Activated naive CD4-positive, alpha-beta T cell treated with anti-CD3 and anti-CD28 coated beads, Interleukin-2, amount 50 U/mL, for 24 hours (primary cell): ENCODE data around the gene PDE9A.

Experiments
- H3K27ac Mint-ChIP-seq: one replicate; pipeline ENCODE4 v1.8.0; 2021; ENCODE audit warnings: mild to moderate bottlenecking, mixed read lengths
- H3K27me3 Mint-ChIP-seq: one replicate; pipeline ENCODE4 v1.8.0; 2021; ENCODE audit warnings: mixed read lengths
- H3K36me3 Mint-ChIP-seq: one replicate; pipeline ENCODE4 v1.8.0; 2021; ENCODE audit warnings: mixed read lengths
- H3K4me1 Mint-ChIP-seq: one replicate; pipeline ENCODE4 v1.8.0; 2021; ENCODE audit warnings: mixed read lengths
- H3K4me3 Mint-ChIP-seq: one replicate; pipeline ENCODE4 v1.8.0; 2021; ENCODE audit warnings: mild to moderate bottlenecking, mixed read lengths
- H3K9me3 Mint-ChIP-seq: one replicate; pipeline ENCODE4 v1.8.0; 2021; ENCODE audit warnings: mixed read lengths

PDE9A gene

DNA sequence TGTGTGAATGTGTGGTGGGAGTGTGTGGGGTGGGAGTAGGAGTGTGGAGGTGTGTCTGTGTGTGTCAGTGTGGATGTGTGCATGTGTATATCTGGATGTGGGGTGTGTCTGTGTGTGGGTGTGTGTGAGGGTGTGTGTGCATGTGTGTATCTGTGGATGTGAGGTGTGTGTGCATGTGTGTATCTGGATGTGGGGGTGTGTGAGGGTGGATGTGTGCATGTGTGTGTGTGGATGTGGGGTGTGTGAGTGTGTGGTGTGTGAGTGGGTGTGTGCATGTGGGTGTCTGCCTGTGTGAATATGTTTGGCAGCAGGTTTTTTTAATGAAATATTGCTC is 106.1 kb downstream of the PDE9A start:
- no peaks in the 10 kb centered on the region for H3K9me3 Mint-ChIP-seq
- no peaks in the 10 kb centered on the region for H3K4me1 Mint-ChIP-seq
- H3K27me3 Mint-ChIP-seq, result no peaks in the 10 kb centered on the region
- H3K27ac Mint-ChIP-seq, result no peak overlapping the region
- no peak overlapping the region for H3K4me3 Mint-ChIP-seq
- no peaks in the 10 kb centered on the region for H3K36me3 Mint-ChIP-seq

DNA sequence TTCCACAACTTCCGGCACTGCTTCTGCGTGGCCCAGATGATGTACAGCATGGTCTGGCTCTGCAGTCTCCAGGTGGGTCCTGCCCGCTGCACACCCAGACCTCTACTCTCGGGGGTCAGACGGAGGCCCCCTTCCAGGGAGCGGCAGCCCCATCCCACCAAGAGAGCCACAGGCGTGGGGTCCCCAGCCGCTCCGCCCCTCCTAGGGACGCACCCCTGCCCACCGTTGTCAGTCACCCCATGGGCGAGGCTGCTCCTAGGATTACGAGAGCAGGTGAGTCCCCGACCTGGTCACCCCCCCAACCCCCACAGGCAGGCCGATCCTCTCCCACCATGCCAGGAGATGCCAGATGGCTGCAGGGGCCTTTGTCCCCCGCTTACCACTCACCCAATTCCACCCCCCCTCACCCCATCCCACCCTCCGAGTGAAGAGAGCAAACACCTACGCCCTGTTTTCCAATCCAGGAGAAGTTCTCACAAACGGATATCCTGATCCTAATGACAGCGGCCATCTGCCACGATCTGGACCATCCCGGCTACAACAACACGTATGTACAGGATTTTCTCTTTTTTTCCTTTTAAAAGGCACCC is 107.0 kb downstream of the PDE9A start:
- Mint-ChIP-seq H3K9me3 (no peaks in the 10 kb centered on the region), H3K4me1 (no peaks in the 10 kb centered on the region), H3K27ac (no peak overlapping the region), H3K4me3 (no peak overlapping the region), H3K36me3 (no peaks in the 10 kb centered on the region), H3K27me3 (no peaks in the 10 kb centered on the region)

DNA sequence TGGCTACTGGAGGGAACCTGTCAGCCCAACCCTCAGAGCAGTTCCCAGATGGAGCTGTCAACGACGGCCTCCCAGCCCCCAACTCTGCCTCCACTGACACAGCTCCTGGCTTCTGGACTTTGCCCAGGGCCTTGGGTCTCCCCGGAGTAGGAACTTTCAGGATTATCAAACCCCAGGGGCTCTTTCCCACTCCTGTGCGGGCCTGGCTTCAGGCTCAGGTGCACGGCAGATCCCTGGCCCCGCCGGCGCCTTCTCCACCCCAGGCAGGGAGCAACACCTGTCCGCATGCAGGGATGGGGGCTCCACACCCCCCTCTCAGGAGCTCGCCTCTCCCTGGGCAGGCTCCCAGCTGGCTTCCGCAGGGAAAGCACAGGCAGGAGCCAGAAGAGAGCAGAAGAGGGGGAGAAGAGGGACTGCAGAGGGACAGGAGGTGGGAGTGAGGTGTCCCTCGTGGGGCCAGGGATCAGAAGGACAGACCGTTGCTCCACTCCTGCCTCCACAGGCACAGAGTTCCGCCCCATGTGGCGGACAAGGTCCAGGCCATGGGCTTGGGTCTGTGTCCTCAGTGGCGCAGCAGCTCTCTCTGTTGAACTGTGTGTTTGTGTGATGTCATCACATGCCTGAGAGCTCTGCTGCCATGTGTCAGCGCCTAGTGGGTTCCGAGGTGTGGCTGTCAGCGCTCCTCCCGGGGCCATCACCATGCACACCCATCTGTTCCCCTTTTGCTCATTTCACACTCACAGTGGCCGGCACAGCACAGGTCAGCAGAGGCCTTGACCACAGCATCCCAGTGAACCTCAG is 107.7 kb downstream of the PDE9A start:
- no peak overlapping the region for H3K4me3 Mint-ChIP-seq
- no peaks in the 10 kb centered on the region for H3K27me3 Mint-ChIP-seq
- no peaks in the 10 kb centered on the region for H3K4me1 Mint-ChIP-seq
- no peak overlapping the region for H3K27ac Mint-ChIP-seq
- no peaks in the 10 kb centered on the region for H3K36me3 Mint-ChIP-seq
- H3K9me3 Mint-ChIP-seq, result no peaks in the 10 kb centered on the region

DNA sequence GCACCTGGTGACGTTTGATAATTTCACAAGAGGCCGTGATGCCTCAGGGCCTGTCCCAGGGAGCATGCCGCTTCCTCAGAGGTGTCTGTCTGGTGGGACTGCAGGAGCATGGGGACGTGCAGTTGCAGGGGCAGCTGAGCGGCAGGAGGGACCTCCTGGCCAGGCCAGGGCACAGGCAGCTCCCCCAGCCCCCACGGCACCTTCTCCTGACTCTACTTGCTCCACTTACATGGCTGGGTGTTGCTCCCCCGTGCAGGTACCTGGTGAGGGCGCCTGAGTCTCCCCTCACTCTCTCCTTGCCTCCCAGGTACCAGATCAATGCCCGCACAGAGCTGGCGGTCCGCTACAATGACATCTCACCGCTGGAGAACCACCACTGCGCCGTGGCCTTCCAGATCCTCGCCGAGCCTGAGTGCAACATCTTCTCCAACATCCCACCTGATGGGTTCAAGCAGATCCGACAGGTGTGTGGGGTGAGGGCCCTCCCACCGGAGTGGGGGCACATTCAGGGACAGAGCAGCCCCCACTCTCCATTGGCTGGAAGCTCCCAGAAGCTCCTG is 108.4 kb downstream of the PDE9A start:
- H3K27ac Mint-ChIP-seq, result no peak overlapping the region
- H3K27me3 Mint-ChIP-seq, result no peaks in the 10 kb centered on the region
- no peaks in the 10 kb centered on the region for H3K9me3 Mint-ChIP-seq
- H3K36me3 Mint-ChIP-seq, result no peaks in the 10 kb centered on the region
- no peaks in the 10 kb centered on the region for H3K4me1 Mint-ChIP-seq
- no peak overlapping the region for H3K4me3 Mint-ChIP-seq

DNA sequence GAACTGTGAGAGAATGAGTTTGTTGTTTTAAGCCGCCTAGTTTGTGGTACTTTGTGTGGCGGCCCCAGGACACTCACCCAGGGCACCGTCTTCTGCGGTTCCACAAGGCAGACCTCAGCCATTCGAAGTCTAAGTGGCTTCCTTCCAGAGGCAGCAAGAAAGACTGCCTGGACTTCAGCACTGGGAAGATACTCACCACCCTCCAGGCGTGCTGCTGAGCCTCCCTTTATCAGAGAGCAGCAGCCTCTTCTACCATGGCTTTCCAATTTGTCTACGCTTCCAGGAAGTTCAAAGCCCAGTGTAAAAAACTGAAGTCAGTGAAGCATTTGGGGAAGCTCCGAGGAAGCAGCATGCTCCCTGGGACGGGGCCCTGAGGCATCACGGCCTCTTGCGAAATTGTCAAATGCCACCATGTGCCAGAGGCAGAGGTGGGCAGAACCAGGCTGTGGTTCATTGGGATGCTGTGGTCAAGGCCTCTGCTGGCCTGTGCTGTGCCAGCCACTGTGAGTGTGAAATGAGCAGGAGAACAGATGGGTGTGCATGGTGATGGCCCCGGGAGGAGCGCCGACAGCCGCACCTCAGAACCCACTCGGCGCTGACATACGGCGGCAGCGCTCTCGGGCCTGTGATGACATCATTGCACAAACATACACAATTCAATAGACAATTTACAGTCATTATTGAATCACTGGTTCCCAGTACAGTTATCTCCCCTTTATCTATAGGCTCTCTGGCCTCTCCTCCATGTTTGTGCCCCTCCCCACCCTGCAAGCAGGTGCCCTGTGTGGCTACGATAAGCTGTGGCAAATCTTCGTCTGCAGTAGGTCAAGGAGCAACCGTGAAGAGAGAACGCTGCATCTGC is 110.4 kb downstream of the PDE9A start:
- Mint-ChIP-seq H3K27ac (no peak overlapping the region), H3K4me3 (no peak overlapping the region), H3K9me3 (no peaks in the 10 kb centered on the region), H3K27me3 (no peaks in the 10 kb centered on the region), H3K4me1 (no peaks in the 10 kb centered on the region), H3K36me3 (peaks cover 4% of the 10 kb centered on the region)

DNA sequence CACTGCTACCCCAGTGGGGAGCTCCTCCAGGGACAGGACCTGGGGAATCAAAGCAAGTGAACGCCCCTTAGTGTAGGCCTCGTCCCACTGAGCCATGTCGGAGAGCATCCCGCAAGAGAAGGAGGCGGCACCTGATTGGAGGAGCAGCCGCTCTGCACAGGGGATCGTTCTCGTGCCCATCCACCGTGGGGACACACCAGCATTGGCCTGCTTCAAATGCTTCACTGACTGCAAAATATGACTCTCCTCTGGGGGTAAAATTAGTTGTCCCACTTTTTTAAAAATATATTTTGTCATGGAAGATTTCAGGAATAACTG is 111.0 kb downstream of the PDE9A start:
- Mint-ChIP-seq H3K27me3 (no peaks in the 10 kb centered on the region), H3K27ac (no peak overlapping the region), H3K9me3 (no peaks in the 10 kb centered on the region), H3K4me3 (no peak overlapping the region), H3K36me3 (peaks cover 10% of the 10 kb centered on the region), H3K4me1 (no peaks in the 10 kb centered on the region)

DNA sequence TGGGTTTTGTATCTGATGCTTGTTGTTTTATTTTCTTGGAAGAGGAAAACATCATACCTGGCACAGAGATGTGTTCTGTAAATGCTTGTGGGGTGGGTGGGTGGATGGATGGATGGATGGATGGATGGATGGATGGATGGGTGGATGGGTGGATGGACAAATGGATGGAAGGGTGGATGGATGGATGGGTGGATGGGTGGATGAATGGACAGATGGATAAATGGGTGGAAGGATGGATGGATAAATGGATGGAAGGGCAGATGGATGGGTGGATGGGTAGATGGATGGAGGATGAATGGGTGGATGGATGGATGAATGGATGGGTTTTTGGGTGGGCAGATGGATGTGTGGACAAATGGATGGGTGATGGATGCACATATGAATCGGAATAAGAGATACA is 111.5 kb downstream of the PDE9A start:
- Mint-ChIP-seq H3K4me3 (no peak overlapping the region), H3K9me3 (no peaks in the 10 kb centered on the region), H3K27ac (no peak overlapping the region), H3K36me3 (peaks cover 10% of the 10 kb centered on the region), H3K4me1 (no peaks in the 10 kb centered on the region), H3K27me3 (no peaks in the 10 kb centered on the region)

DNA sequence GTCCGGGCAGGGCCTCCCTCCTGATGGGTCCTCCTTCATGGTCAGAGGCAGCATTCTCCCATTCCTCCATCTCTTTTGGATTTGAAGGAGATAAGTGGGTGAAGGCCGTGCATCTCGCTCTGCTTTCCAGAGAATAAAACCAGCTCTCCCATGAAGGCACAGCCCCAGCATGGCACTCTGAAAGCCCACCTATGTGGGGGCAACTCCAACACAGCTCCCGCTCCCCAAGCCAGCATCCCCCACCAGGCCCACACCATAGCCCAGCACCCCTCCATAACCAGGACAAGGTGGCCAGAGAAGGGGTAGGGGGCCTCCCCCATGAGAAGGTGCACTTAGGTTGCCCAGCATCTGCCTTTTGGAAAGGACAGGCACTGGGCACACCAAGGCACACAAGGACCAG is 112.2 kb downstream of the PDE9A start:
- H3K4me3 Mint-ChIP-seq, result no peak overlapping the region
- H3K9me3 Mint-ChIP-seq, result no peaks in the 10 kb centered on the region
- no peaks in the 10 kb centered on the region for H3K4me1 Mint-ChIP-seq
- H3K36me3 Mint-ChIP-seq, result peaks cover 10% of the 10 kb centered on the region
- H3K27ac Mint-ChIP-seq, result no peak overlapping the region
- no peaks in the 10 kb centered on the region for H3K27me3 Mint-ChIP-seq

DNA sequence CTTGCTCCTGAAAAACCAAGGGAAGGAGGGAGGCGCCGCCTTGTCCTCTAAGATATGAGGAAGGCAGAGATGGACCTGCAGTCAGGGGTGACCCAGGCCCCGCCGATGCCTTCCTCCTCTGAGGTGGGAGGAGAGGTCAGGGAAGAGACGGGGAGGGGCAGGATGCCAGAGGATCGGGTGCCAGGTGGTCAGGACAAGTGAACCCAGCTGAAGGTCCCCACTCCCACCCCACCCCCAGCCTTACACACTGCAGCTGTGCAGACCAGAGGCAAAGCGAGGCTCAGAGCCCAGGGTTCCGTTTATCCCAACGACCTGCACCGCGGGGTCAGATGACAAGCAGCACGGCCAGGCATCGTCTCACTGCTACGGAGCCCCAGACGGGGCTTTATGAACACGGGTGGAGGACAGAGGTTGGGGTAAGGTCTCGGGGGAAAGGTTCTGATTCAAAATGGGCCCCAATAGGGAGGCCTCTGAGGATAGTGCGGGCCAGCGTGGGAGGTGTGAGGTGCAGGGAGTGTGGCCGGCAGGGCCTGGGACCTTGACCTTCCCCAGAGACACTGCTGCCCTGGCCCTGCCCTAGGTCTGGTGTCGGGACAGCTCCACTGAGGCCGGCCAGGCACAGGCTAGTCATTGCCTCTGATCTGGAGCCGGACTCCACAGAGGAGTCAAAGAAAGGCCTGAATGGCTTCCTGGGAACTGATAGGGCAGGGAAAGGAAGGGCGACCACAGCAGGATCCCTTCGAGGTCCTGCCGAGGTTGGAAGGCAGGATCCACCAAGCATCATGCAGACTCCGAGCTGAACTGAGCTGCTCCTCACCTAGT is 113.5 kb downstream of the PDE9A start:
- Mint-ChIP-seq H3K36me3 (peaks cover 12% of the 10 kb centered on the region), H3K27me3 (no peaks in the 10 kb centered on the region), H3K9me3 (no peaks in the 10 kb centered on the region), H3K4me1 (no peaks in the 10 kb centered on the region), H3K27ac (no peak overlapping the region), H3K4me3 (no peak overlapping the region)

DNA sequence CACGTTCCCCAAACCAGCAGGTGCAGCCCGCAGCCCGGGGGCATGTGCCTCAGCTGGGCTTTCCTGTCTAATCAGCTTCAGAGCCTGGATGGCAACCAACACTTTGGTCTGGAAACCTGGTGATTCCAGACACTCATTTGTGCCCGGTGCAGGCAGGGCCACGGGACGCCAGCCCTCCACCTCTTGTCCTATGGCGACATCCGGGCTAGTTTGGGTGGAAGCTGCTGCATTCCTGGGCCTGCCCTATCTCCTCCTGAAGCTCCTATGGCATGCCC is 114.1 kb downstream of the PDE9A start:
- Mint-ChIP-seq H3K27ac (peak overlapping the region; percentile 55), H3K27me3 (no peaks in the 10 kb centered on the region), H3K4me1 (no peaks in the 10 kb centered on the region), H3K9me3 (no peaks in the 10 kb centered on the region), H3K4me3 (no peak overlapping the region), H3K36me3 (peaks cover 15% of the 10 kb centered on the region)

DNA sequence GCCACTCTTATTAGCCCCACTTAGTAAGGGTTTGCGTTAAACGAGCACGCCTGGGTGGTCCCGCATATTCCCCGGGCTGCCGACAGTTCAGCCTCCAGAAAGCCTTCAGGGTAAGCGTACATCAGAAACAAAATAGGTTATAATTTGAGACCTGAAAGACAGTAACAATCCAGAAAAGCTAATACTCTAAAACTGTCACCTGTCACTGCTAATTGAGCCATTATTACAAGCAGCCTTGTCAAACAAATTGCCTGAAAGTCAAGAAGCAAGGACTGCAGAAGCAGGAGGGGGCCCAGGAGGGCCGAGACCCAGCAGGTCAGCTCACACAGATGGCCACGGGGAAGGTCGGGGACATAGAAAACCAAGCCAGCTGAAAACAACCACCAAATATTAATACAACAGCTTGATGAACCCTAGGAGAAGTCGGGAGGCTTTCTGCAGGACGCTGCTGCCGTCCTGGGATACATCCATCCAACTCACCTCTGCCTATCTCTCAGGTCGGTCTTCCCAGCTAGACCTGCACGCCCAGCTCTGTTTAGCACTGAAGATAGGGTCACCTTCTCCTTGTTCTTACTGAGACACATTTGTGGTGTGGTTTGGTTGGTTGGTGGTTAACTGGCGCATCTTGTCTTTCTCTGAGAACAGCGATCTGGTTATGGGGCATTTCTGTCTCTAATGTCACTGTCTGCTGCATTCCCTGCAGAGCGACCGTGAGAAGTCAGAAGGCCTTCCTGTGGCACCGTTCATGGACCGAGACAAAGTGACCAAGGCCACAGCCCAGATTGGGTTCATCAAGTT is 115.1 kb downstream of the PDE9A start:
- no peak overlapping the region for H3K4me3 Mint-ChIP-seq
- peaks cover 15% of the 10 kb centered on the region for H3K36me3 Mint-ChIP-seq
- no peaks in the 10 kb centered on the region for H3K27me3 Mint-ChIP-seq
- H3K9me3 Mint-ChIP-seq, result no peaks in the 10 kb centered on the region
- H3K4me1 Mint-ChIP-seq, result no peaks in the 10 kb centered on the region
- H3K27ac Mint-ChIP-seq, result no peak overlapping the region

DNA sequence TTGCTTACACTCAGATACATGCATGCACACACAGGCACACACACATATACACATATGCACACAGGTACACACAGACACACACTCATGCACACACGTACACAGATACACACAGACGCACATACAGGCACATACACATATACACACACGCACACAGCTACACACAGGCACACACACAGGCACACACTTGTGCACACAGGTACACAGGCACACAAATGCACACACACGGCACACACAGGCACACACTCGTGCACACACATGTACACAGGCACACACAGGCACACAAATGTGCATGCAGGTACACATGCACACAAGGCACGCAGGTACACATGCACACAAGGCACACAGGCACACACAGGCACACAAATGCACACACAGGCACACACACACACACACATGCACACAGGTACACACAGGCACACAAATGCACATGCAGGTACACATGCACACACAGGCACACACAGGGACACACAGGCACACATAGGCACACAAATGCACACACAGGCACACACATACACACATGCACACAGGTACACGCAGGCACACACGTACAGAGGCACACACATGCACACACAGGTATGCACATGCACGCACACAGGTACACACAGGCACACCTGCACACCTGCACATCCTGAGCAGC is 115.9 kb downstream of the PDE9A start:
- peaks cover 15% of the 10 kb centered on the region for H3K36me3 Mint-ChIP-seq
- no peaks in the 10 kb centered on the region for H3K4me1 Mint-ChIP-seq
- no peak overlapping the region for H3K27ac Mint-ChIP-seq
- H3K27me3 Mint-ChIP-seq, result no peaks in the 10 kb centered on the region
- no peaks in the 10 kb centered on the region for H3K9me3 Mint-ChIP-seq
- H3K4me3 Mint-ChIP-seq, result no peak overlapping the region

DNA sequence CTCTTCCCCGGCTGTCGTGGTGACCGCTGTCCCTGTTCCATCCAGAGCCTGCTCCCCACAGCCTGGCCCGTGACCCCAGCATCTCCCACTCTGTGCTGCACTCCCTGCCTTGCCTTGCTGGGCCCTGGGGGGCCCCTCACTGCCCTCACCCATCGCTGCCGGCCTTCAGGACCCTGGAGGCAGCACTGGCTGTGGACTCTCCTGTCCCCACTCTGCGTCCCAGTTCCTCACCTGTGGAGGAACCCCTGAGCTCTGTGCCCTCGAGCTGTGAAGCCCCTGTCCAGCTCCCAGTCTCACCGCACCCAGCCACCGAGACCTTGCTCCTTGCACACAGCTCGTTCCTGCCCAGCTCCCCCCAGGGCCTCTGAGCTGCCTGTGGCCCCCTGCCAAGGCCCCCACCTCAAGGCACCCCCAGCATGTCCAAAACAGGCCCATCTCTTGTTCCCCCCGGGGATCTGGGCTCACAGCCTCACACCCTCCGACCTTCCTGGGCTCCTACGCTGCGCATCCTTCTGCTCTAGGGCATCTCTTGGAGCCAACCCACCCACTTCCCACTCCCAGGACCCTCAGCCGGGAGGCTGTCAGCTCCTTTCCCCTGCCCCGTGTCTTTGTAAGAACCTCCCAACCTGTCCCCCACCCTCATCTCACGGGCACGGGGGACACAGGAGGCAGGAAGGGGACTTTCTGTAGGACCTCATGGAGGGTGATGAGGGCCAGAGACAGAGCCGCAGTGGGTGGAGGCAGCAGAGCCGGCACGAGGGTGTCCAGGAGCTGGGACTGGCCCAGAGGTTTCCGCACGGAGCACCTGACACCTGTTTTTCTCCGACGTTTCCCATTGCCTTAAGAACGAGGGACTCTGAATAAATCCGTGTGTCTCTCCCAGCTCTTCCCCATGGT is 116.6 kb downstream of the PDE9A start:
- Mint-ChIP-seq H3K9me3 (no peaks in the 10 kb centered on the region), H3K36me3 (peaks cover 15% of the 10 kb centered on the region), H3K27ac (no peak overlapping the region), H3K4me3 (no peak overlapping the region), H3K27me3 (no peaks in the 10 kb centered on the region), H3K4me1 (no peaks in the 10 kb centered on the region)
